Renal pelvis (tissue), 4 donors: Measurements from ENCODE around the gene ISG20L2. TPM values are rescaled to one million over a fixed set of nuclear protein-coding genes. Genes with fewer than 3 reads are reported as not detected.
"Not testable (repeated sequence)": the region's sequence is repeated elsewhere in the genome, so short reads cannot be mapped to it uniquely, and the experiment has no call there.

ENCODE experiments used
- DNase-seq: peaks from one replicate; pipeline ENCODE4 v3.0.0-alpha.2; 2013
- polyA plus RNA-seq, 3 donors: library from polyadenylated mRNA; unstranded; fragments of 120-200 nt; gene quantifications; one replicate each; pipeline ENCODE4 v1.2.1, GENCODE V29; 2013; ENCODE audit not compliant: insufficient read length in 3 of 3

Gene ISG20L2
- polyA plus RNA-seq, 3 donors: 33.1 to 44.6 (median 39.7) TPM

- DNase-seq: no peak
Measured at GRCh38 chr1:156760092-156760795, 31.7 kb upstream of the ISG20L2 start.

- DNase-seq: not testable (repeated sequence)
Measured at GRCh38 chr1:156757572-156758253, 29.1 kb upstream of the ISG20L2 start.

GRCh38 chr1:156756355-156756754 is 27.8 kb upstream of the ISG20L2 start:
- no peak for DNase-seq

DNA sequence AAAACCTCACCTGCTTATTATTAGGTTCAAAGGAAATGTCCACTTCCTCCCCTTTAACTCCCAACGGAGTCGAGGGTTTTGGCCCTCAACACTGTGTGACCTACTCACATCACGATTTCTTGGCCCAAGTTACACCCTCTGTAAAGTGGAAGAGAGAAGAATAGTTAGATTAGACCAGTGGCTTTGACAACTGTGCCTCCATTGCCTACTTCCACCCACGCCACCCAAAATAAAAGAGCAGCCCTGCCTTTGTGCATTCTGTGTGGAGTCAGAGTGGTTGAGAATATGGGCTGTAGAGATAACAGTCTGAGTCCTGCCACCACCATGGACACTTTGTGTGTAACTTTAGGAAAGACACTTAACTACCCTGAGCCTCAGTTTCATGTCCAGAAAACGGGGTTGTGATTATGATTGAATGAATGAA is 27.0 kb upstream of the ISG20L2 start:
- DNase-seq: no peak

GRCh38 chr1:156754219-156754618 is 25.7 kb upstream of the ISG20L2 start:
- DNase-seq: no peak

DNA sequence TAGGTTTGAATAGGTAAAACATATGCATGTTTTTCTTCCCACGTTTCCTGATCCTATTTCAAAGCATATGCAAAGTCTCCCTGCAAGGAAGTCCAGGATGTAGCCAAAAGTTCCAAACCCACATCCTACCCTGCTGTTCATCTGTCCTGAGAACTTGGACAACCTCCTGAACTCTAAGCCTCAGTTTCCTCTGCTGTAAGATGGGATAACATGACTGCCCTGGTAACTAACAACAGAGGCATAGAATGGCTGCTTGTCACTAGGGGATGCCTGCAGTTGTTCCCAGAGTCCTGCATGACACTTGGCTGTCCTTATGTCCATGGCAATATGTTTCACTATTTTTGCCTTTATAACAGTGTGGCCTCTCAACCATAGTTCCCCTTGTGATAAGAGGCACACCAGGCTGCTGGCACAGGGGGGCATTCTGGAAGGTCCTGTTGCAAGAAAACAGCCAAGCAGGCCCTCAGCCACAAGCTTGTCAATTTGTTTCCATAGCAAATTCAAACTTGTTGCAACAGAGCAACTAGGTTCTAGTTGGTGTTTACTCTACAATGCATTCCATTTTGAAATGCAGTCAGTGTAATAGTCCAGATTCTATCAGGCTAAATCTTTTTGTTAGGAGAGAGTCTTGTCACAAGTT is 24.4 kb upstream of the ISG20L2 start:
- DNase-seq: no peak

- DNase-seq: peak; percentile 97
Measured at GRCh38 chr1:156751757-156752481, 23.4 kb upstream of the ISG20L2 start.

GRCh38 chr1:156751451-156751756 is 22.8 kb upstream of the ISG20L2 start, which contains the start of gene HDGF:
Gene HDGF, minus strand, starts transcription at chr1:156751675. Its CDS starts 246 bp downstream, at chr1:156751429.
- DNase-seq: no peak

GRCh38 chr1:156750711-156751450 is 22.3 kb upstream of the ISG20L2 start:
- DNase-seq: no peak

- no peak for DNase-seq
Measured at GRCh38 chr1:156750191-156750672, 21.7 kb upstream of the ISG20L2 start.

GRCh38 chr1:156749419-156750118 is 21.0 kb upstream of the ISG20L2 start:
- DNase-seq: no peak

DNA sequence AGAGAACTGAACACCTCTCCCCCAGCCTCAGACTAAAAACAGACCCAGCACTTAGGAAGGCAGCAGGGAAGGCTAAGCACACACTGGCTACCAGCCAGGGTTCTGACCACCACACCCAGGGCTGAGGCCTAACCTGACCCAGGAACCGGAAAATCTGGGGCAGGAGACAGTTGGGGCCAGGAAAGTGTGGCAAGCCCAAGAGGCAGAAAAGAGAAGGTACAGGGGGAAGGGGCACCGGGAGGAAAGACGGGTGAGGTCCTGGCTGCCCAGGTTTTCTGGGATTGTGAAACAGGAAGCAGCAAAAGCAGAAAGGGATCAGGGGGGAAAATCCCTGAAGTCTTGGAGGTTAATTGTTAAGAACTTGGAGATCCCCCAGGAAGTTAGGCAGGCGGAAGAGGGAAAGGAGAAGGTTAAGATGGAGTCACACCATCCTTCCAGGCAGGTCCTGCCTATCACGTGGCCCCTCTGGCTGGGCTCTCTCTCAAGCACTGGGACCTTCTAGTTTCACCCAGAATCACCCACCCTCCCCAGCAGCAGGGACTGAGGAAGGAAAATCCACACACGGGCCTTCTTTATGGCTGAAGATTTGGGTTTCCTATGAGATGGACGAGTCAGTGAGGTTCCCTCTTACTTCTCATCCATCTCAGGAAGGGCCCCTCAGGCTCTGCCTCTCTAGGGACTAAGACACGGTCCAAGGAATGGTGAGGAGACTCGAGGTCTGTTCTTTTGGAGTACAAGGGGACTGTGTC is 20.3 kb upstream of the ISG20L2 start:
- no peak for DNase-seq

DNA sequence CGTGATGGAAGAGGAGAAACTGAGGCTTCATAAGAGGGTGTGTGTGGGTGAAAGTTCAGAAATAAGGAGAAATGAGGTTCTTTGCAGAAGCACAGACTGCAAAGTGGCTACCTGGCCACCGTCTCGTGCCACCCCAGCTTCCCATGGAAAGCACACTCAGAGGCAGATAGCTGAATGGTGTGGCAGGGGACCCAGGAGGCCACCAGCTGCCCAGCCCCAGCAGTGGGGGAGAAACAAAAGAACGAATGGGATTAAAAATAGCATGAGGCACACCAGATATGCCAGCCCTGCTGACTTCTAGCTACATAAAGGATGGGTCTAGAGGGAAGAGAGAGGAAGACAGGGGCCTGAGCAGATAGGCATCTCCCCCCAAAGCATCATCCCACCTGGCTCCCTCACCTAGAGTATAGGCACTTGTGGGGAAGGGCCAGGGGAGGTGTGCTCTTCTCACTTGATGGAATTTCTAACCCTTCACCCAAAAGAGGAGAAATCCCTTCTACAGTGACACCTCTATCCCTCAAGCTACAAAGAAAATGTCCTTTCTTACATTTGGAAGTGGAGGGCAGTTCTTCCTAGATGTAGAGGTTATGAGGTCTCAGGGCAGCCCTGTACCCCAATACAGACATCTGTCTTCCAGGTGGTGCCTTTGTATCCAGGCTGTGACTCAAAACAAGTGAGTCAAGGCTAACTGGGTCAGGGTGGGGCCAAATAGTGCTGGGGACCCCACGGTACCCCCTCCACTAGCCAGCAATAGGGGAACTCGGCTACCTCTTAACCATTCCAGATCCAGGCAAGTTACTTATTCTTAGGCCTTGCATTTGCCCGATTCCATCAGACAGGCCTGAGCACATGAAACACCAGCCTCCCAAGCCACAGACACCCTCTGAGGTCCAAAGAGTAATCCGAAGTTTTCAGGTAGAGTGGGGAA is 19.4 kb upstream of the ISG20L2 start:
- no peak for DNase-seq

DNA sequence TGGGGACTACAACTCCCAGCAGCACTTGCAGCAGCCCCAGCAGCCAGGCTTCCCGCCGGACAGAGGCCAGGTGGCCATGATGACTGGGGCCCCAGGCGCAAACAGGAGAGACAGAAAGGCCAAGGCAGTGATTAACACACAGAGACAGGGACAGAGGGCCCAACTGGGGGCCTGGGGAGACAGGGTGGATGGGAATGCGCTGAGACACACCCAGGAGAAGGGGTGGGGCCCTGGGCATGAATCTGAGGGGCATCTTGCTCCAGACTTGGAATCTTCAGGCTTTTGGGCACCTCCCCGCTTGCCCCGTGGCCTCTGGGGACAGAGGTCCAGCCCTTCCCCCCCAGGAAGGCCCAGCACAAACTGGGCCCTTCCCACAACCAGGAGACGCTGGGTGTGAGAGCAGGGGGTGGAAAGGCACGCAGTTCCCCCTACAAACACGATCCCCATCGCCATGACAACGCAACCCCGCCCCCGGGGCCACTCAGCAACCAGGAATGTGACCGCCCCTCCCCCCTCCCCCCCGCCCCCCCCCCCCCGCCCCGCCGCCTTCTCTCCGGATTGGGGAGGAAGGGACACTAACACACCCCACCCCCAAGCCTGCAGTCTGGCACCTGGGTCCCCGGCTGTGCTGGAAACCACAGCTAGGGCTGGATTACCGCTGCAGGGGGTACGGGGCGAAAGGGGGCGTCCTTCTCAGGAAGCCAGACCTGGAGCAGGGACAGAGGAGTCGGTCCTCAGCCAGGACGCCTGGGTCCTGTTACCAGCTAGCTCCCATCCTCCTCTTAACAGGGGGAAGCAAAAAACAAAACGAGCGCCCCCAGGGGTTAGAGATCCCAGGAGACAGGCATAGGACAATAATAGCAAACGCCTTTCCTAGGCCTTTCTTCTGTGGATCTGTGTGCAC is 18.4 kb upstream of the ISG20L2 start:
- DNase-seq: peak; percentile 93

GRCh38 chr1:156746406-156746727 is 17.8 kb upstream of the ISG20L2 start:
- DNase-seq: no peak

- DNase-seq: no peak
Measured at GRCh38 chr1:156745881-156746280, 17.3 kb upstream of the ISG20L2 start.

DNA sequence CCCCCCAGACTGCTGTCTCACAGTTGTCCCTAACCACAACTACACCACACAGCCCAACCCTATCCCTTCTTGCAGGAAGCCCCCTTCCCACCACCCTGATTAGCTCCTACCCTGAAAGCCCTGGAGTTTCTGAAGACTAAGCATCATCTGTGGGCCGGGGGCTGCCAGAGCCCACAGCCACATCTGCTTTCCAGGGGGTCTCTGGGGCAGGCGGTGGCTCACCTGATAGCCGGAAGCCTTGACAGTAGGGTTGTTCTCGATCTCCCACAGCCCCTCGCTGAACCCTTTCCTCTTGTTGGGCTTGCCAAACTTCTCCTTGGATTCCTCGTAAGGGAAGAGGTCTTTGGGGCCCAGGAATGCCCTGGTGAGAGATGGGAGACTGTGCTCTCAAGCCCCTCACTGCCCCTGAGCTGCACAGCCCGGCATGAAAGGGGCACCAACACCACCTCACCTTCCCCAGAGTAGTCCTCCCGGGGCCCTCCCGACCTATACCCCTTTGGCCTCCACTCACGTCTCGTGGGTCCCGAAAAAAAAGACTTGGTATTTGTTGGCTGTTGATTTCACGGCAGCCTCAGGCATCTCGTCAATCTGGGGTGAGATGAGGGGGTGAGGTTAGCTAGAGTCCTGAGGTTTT is 16.3 kb upstream of the ISG20L2 start:
- DNase-seq: no peak

DNA sequence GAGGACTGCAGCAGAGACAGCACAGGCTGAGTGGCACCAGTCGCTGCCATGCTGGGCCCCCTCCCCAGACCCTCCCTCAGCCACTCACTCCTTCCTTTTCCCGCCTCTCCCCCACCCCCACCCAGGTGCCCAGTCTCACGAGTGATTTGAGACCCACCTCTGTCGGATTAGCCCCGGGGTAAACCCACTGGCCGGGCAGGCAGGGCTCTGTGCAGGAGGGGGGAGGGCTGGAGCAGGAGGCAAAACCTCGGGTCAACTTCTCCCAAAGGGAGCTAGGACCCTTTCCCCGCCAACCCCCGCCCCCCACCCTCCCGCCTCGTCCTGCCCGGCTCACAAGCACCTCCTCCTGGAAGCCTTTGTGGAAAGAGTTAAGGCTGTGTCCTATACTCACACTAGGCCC is 15.8 kb upstream of the ISG20L2 start:
- DNase-seq: no peak
